DMS79 treated with DMSO at 0.1 percent for 48 hours (cell line): ENCODE data around the gene MT1M.
"Not testable (repeated sequence)": the region's sequence is repeated elsewhere in the genome, so short reads cannot be mapped to it uniquely, and the experiment has no call there.

Experiments
- DNase-seq: peaks from one replicate; lab custom pipeline; 2025; lab: John Stamatoyannopoulos, UW

MT1M gene

GRCh38 chr16:56674570-56674969 lies 42.1 kb downstream of the MT1M start:
- DNase-seq: not testable (repeated sequence)

GRCh38 chr16:56675685-56676210 lies 43.3 kb downstream of the MT1M start:
- DNase-seq: peak; percentile 3

GRCh38 chr16:56677474-56677873 lies 45.0 kb downstream of the MT1M start:
- DNase-seq: no peak

GRCh38 chr16:56679078-56679730 lies 46.7 kb downstream of the MT1M start:
- no peak for DNase-seq

GRCh38 chr16:56679818-56680217 lies 47.4 kb downstream of the MT1M start:
- DNase-seq: no peak

- peak; percentile 70 for DNase-seq
Observed at GRCh38 chr16:56681939-56682702, 49.7 kb downstream of the MT1M start, which contains the start of gene MT1X. Gene MT1X, plus strand, starts transcription at chr16:56682470. Its CDS starts 71 bp downstream, at chr16:56682541.

- DNase-seq: no peak
Observed at GRCh38 chr16:56682703-56683397, 50.4 kb downstream of the MT1M start.
